ENCODE results near the gene HABP2. TPM values are rescaled to one million over a fixed set of nuclear protein-coding genes. Genes with fewer than 3 reads are reported as not detected.
A peak's percentile ranks its signal among the peaks of the same experiment; 100 is the strongest.

HABP2 gene
- total RNA-seq, 1 donor from 2014 or later, result not detected

DNA sequence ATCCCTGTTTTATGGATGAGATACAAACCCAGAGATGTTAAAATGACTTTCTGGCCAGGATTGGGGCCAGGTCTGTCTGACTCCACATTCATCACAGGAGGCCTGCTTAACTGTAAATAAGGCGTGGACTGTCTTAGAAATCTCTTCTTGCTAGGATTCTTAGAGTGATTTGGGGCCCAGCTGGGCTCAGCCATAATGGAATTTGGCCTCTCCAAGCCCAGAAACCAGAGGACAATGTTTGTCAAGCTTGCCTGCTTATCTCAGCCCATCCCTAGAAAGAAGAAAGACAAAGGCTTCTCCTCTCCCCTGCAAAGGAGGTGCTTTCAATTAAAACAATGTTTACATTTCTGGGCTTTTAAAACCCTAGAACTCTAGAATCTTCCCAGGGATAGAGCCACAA lies 2.9 kb downstream of the HABP2 start:
- Mint-ChIP-seq H3K36me3 (ENCODE audit: low read depth) (no peaks in the 10 kb centered on the region), H3K4me3 (no peak overlapping the region), H3K4me1 (peaks cover 22% of the 10 kb centered on the region), H3K27ac (ENCODE audit: unreplicated experiment) (no peak overlapping the region), H3K27me3 (ENCODE audit: low read depth) (peaks cover 55% of the 10 kb centered on the region), H3K9me3 (no peaks in the 10 kb centered on the region)
- no peak for DNase-seq (ENCODE audit: low read depth, low spot score)
- TF ChIP-seq, protein P1, sequence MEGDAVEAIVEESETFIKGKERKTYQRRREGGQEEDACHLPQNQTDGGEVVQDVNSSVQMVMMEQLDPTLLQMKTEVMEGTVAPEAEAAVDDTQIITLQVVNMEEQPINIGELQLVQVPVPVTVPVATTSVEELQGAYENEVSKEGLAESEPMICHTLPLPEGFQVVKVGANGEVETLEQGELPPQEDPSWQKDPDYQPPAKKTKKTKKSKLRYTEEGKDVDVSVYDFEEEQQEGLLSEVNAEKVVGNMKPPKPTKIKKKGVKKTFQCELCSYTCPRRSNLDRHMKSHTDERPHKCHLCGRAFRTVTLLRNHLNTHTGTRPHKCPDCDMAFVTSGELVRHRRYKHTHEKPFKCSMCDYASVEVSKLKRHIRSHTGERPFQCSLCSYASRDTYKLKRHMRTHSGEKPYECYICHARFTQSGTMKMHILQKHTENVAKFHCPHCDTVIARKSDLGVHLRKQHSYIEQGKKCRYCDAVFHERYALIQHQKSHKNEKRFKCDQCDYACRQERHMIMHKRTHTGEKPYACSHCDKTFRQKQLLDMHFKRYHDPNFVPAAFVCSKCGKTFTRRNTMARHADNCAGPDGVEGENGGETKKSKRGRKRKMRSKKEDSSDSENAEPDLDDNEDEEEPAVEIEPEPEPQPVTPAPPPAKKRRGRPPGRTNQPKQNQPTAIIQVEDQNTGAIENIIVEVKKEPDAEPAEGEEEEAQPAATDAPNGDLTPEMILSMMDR (conservative IDR thresholded peaks at IDR 0.05), result no peak

DNA sequence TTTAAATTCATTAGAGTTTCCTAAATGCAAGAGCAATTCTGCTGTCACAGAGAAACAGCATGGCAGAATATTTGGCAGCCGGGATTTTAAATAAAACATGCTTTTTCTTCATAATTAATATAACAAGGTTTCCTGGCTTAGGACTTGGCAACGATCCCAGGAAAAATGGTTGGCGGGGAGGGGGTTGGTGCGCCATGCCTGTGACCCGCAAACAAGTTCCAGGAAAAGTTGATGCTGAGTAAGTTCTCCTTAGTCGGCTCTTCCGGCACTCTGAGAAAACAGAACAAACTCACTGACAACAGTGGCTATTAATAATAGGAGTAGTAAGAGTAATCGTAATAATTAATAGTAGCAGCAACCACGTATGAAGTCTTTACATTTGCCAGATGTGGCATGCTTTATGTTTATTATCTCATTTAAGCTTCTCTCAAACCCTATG lies 4.6 kb downstream of the HABP2 start:
- DNase-seq (ENCODE audit: low read depth, low spot score), result no peak
- Mint-ChIP-seq H3K27ac (ENCODE audit: unreplicated experiment) (no peak overlapping the region), H3K36me3 (ENCODE audit: low read depth) (no peaks in the 10 kb centered on the region), H3K9me3 (no peaks in the 10 kb centered on the region), H3K27me3 (ENCODE audit: low read depth) (peaks cover 63% of the 10 kb centered on the region), H3K4me1 (peaks cover 18% of the 10 kb centered on the region), H3K4me3 (no peak overlapping the region)
- TF ChIP-seq, protein P1 (conservative IDR thresholded peaks at IDR 0.05), result no peak

DNA sequence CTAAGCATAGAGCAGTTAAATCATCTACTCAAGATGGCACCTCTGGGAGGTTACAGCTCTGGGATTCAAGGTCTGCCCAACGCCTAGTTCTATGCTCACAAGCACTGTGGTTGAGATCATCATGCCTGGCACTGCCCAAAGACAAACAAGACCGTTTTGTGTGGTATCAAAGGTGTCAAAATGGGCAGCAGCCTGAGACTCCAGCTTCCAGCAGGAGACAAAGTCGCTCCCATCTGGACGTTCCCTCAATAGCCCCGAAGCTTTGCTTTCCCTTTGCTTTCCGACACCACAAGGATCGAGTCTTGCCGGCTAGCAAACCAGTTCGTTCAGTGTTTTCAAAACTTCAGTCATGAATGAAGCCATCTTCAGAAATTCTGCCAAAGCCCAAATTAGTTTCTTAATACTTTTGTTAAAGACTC lies 5.1 kb downstream of the HABP2 start:
- H3K36me3 Mint-ChIP-seq (ENCODE audit: low read depth), result no peaks in the 10 kb centered on the region
- peak overlapping the region; percentile 29 for H3K4me3 Mint-ChIP-seq
- no peak for DNase-seq (ENCODE audit: low read depth, low spot score)
- no peak overlapping the region for H3K27ac Mint-ChIP-seq (ENCODE audit: unreplicated experiment)
- H3K27me3 Mint-ChIP-seq (ENCODE audit: low read depth), result peaks cover 61% of the 10 kb centered on the region
- H3K9me3 Mint-ChIP-seq, result no peaks in the 10 kb centered on the region
- H3K4me1 Mint-ChIP-seq, result peaks cover 22% of the 10 kb centered on the region
- TF ChIP-seq, protein P1 (conservative IDR thresholded peaks at IDR 0.05), result no peak

DNA sequence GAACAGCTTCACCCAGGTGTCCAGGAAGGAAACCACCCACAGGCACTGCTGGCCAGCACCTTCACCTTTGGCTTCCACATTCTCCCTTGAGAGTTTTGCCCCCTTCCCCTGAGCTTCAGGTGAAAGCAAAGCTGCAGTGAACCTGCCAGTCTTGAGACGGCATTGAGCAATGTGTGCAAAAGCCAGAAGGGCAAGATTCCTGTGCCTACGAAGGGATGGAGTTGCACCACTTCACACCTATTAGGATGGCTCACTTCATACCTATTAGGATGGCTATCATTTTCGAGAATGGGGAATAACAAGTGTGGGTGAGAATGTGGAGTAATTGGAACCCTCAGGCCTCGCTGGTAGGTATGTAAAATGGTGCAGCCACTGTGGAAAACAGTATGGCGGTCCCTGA lies 7.2 kb downstream of the HABP2 start:
- peaks cover 56% of the 10 kb centered on the region for H3K27me3 Mint-ChIP-seq (ENCODE audit: low read depth)
- no peak overlapping the region for H3K27ac Mint-ChIP-seq (ENCODE audit: unreplicated experiment)
- no peaks in the 10 kb centered on the region for H3K9me3 Mint-ChIP-seq
- TF ChIP-seq, protein P1 (conservative IDR thresholded peaks at IDR 0.05), result no peak
- peaks cover 28% of the 10 kb centered on the region for H3K4me1 Mint-ChIP-seq
- no peak for DNase-seq (ENCODE audit: low read depth, low spot score)
- H3K4me3 Mint-ChIP-seq, result no peak overlapping the region
- H3K36me3 Mint-ChIP-seq (ENCODE audit: low read depth), result no peaks in the 10 kb centered on the region

DNA sequence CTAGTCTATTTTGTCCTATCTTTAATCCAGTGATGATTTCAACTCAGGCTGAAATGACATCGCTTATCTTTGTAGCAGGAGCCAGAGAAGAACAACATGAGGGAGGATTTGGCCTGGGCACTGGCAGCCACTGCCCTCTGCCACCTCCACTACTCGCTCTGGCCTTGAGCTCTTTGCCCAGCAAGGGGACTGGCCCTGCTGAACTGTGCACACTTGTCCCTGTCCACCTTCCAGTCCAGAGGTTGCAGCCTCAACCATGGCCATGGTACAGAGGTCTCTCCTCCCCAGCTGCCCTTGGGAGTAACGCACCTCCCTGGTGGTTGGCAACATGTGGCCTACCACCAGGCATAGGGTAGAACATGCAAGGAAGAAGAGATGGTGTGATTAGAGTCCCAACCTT lies 8.4 kb downstream of the HABP2 start:
- no peaks in the 10 kb centered on the region for H3K36me3 Mint-ChIP-seq (ENCODE audit: low read depth)
- DNase-seq (ENCODE audit: low read depth, low spot score), result no peak
- H3K9me3 Mint-ChIP-seq, result no peaks in the 10 kb centered on the region
- no peak overlapping the region for H3K27ac Mint-ChIP-seq (ENCODE audit: unreplicated experiment)
- H3K4me3 Mint-ChIP-seq, result no peak overlapping the region
- H3K27me3 Mint-ChIP-seq (ENCODE audit: low read depth), result peaks cover 47% of the 10 kb centered on the region
- H3K4me1 Mint-ChIP-seq, result peaks cover 28% of the 10 kb centered on the region
- TF ChIP-seq, protein P1 (conservative IDR thresholded peaks at IDR 0.05), result no peak

DNA sequence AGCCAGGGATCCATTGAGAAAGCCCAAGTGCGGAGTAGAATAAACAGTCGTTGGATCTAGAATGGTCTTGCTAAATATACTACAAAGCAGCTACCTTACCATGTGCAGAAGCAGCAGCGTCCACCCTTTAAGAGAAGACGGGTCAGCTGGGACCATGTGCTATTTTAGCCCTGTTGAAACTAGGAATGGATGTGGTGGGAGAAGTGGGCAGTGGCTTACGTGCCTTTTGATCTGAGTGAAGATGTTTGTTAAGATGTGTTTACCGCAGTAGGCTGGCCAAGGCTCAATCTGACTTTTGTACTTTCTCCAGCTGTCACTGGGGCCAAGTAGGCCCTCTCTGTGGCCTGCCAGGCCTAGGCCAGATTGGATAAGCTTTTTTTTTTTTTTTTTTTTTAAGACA lies 9.2 kb downstream of the HABP2 start:
- Mint-ChIP-seq H3K27ac (ENCODE audit: unreplicated experiment) (no peak overlapping the region), H3K4me3 (no peak overlapping the region), H3K27me3 (ENCODE audit: low read depth) (peaks cover 43% of the 10 kb centered on the region), H3K4me1 (peaks cover 25% of the 10 kb centered on the region), H3K36me3 (ENCODE audit: low read depth) (no peaks in the 10 kb centered on the region), H3K9me3 (no peaks in the 10 kb centered on the region)
- TF ChIP-seq, protein P1 (conservative IDR thresholded peaks at IDR 0.05), result no peak
- no peak for DNase-seq (ENCODE audit: low read depth, low spot score)
